ENCODE results near the gene WARS2. TPM values are rescaled to one million over a fixed set of nuclear protein-coding genes. Genes with fewer than 3 reads are reported as not detected.

The WARS2 gene
- total RNA-seq, 1 donor from 2014 or later = 13.5 TPM

- H3K4me2 ChIP-seq = peak overlapping the region; percentile 8
- no peak overlapping the region for H3K4me3 ChIP-seq
- no peak for TF ChIP-seq EZH2 (IDR thresholded peaks at IDR 0.05)
- TF ChIP-seq, protein P1, sequence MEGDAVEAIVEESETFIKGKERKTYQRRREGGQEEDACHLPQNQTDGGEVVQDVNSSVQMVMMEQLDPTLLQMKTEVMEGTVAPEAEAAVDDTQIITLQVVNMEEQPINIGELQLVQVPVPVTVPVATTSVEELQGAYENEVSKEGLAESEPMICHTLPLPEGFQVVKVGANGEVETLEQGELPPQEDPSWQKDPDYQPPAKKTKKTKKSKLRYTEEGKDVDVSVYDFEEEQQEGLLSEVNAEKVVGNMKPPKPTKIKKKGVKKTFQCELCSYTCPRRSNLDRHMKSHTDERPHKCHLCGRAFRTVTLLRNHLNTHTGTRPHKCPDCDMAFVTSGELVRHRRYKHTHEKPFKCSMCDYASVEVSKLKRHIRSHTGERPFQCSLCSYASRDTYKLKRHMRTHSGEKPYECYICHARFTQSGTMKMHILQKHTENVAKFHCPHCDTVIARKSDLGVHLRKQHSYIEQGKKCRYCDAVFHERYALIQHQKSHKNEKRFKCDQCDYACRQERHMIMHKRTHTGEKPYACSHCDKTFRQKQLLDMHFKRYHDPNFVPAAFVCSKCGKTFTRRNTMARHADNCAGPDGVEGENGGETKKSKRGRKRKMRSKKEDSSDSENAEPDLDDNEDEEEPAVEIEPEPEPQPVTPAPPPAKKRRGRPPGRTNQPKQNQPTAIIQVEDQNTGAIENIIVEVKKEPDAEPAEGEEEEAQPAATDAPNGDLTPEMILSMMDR (IDR thresholded peaks at IDR 0.05) = no peak
- no peak for TF ChIP-seq EZH2phosphoT487 (IDR thresholded peaks at IDR 0.05)
- H3F3A ChIP-seq (ENCODE audit: low read depth) = no peaks in the 10 kb centered on the region
- H3K9me3 ChIP-seq (ENCODE audit: low read depth) = no peaks in the 10 kb centered on the region
- DNase-seq (ENCODE audit: low spot score) = no peak
- H4K20me1 ChIP-seq (ENCODE audit: low read depth) = no peaks in the 10 kb centered on the region
- H3K36me3 ChIP-seq = no peaks in the 10 kb centered on the region
- H3K9me3 Mint-ChIP-seq = peaks cover 11% of the 10 kb centered on the region
- H3K9ac ChIP-seq = no peak overlapping the region
- no peaks in the 10 kb centered on the region for H3K79me2 ChIP-seq (ENCODE audit: low read depth)
- H3K4me3 Mint-ChIP-seq = no peak overlapping the region
- H3K4me1 ChIP-seq = peaks cover 23% of the 10 kb centered on the region
- peaks cover 13% of the 10 kb centered on the region for H3K4me1 Mint-ChIP-seq
- H3K36me3 Mint-ChIP-seq = no peaks in the 10 kb centered on the region
- no peaks in the 10 kb centered on the region for H3K27me3 ChIP-seq
- peak overlapping the region; percentile 53 for H2AFZ ChIP-seq (replicated peaks)
- no peak overlapping the region for H3K27ac Mint-ChIP-seq
- peaks cover 2% of the 10 kb centered on the region for H3K27me3 Mint-ChIP-seq (ENCODE audit: insufficient read depth, low read depth)
- H3K27ac ChIP-seq = no peak overlapping the region
These were observed 23.7 kb downstream of the WARS2 start for GRCh38 chr1:119116725-119117124.

- Histone ChIP-seq H4K20me1 (ENCODE audit: low read depth) (no peaks in the 10 kb centered on the region), H3K4me2 (peak overlapping the region; percentile 50), H3K27ac (no peak overlapping the region), H3K4me1 (peaks cover 23% of the 10 kb centered on the region), H3K9ac (no peak overlapping the region), H3F3A (ENCODE audit: low read depth) (no peaks in the 10 kb centered on the region), H2AFZ (replicated peaks) (no peak overlapping the region), H3K9me3 (ENCODE audit: low read depth) (no peaks in the 10 kb centered on the region), H3K4me3 (peak overlapping the region; percentile 7), H3K27me3 (no peaks in the 10 kb centered on the region), H3K79me2 (ENCODE audit: low read depth) (no peaks in the 10 kb centered on the region), H3K36me3 (no peaks in the 10 kb centered on the region)
- Mint-ChIP-seq H3K9me3 (peaks cover 11% of the 10 kb centered on the region), H3K4me1 (peaks cover 13% of the 10 kb centered on the region), H3K36me3 (no peaks in the 10 kb centered on the region), H3K27ac (no peak overlapping the region), H3K27me3 (ENCODE audit: insufficient read depth, low read depth) (peaks cover 2% of the 10 kb centered on the region), H3K4me3 (no peak overlapping the region)
- no peak for DNase-seq (ENCODE audit: low spot score)
- TF ChIP-seq, protein P1 (IDR thresholded peaks at IDR 0.05) = no peak
- no peak for TF ChIP-seq EZH2phosphoT487 (IDR thresholded peaks at IDR 0.05)
- TF ChIP-seq EZH2 (IDR thresholded peaks at IDR 0.05) = no peak
These were observed 24.7 kb downstream of the WARS2 start for GRCh38 chr1:119115736-119116135.

- no peaks in the 10 kb centered on the region for H3K36me3 ChIP-seq
- DNase-seq (ENCODE audit: low spot score) = no peak
- H3K4me3 Mint-ChIP-seq = no peak overlapping the region
These were observed 25.1 kb downstream of the WARS2 start for GRCh38 chr1:119115311-119115710.

More at GRCh38 chr1:119115311-119115710, 25.1 kb downstream of the WARS2 start:
- no peak overlapping the region for H3K27ac ChIP-seq
- TF ChIP-seq EZH2 (IDR thresholded peaks at IDR 0.05) = no peak
- TF ChIP-seq, protein P1 (IDR thresholded peaks at IDR 0.05) = no peak
- TF ChIP-seq EZH2phosphoT487 (IDR thresholded peaks at IDR 0.05) = peak; percentile 67
- H3K9me3 ChIP-seq (ENCODE audit: low read depth) = no peaks in the 10 kb centered on the region
- Mint-ChIP-seq H3K27me3 (ENCODE audit: insufficient read depth, low read depth) (peaks cover 2% of the 10 kb centered on the region), H3K27ac (no peak overlapping the region), H3K4me1 (peaks cover 13% of the 10 kb centered on the region), H3K9me3 (peaks cover 9% of the 10 kb centered on the region), H3K36me3 (no peaks in the 10 kb centered on the region)
- no peaks in the 10 kb centered on the region for H4K20me1 ChIP-seq (ENCODE audit: low read depth)
- no peak overlapping the region for H3K4me3 ChIP-seq
- peak overlapping the region; percentile 50 for H3K4me2 ChIP-seq
- H2AFZ ChIP-seq (replicated peaks) = no peak overlapping the region
- no peak overlapping the region for H3K9ac ChIP-seq
- H3F3A ChIP-seq (ENCODE audit: low read depth) = no peaks in the 10 kb centered on the region
- peaks cover 23% of the 10 kb centered on the region for H3K4me1 ChIP-seq
- no peaks in the 10 kb centered on the region for H3K79me2 ChIP-seq (ENCODE audit: low read depth)
- H3K27me3 ChIP-seq = no peaks in the 10 kb centered on the region

Measured in neural progenitor cell (in vitro differentiated cells).